OCI-LY1 (cell line): ENCODE measurements around the gene KRAS.

Source experiments
- EZH2 ChIP-seq: fragments of 200-600 bp; sonication (generic), shearing (Covaris generic); IDR thresholded peaks from 2 replicates; pipeline ENCODE4 v1.8.0; 2017; ENCODE audit warnings: borderline replicate concordance, mixed run types, mild to moderate bottlenecking, antibody characterized with exemption, low read length, moderate library complexity, mixed read lengths
- TF ChIP-seq, protein P1 (sequence below): fragments of 200-600 bp; sonication (generic), shearing (Covaris generic); IDR thresholded peaks from 2 replicates; pipeline ENCODE4 v1.5.1; 2017; ENCODE audit warnings: mild to moderate bottlenecking, antibody characterized with exemption, low read length, moderate library complexity, mixed read lengths

DNA sequence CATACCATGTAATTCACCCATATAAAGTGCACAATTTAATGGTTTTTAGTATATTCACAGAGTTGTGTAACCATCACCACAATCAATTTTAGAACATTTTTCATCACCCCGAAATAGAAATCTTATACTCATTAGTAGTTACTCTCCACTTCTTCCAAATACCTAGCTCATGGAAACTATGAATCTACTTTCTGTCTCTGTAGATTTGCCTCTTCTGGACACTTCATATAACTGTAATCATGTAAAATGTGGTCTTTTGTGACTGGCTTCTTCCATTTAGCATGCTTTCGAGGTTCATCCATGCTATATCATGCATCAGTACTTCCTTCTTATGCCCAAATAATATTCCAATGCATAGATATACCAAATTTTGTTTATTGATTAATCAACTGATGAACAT is 66.6 kb downstream of the KRAS start:
- TF ChIP-seq, protein P1, sequence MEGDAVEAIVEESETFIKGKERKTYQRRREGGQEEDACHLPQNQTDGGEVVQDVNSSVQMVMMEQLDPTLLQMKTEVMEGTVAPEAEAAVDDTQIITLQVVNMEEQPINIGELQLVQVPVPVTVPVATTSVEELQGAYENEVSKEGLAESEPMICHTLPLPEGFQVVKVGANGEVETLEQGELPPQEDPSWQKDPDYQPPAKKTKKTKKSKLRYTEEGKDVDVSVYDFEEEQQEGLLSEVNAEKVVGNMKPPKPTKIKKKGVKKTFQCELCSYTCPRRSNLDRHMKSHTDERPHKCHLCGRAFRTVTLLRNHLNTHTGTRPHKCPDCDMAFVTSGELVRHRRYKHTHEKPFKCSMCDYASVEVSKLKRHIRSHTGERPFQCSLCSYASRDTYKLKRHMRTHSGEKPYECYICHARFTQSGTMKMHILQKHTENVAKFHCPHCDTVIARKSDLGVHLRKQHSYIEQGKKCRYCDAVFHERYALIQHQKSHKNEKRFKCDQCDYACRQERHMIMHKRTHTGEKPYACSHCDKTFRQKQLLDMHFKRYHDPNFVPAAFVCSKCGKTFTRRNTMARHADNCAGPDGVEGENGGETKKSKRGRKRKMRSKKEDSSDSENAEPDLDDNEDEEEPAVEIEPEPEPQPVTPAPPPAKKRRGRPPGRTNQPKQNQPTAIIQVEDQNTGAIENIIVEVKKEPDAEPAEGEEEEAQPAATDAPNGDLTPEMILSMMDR: no peak
- no peak for TF ChIP-seq EZH2
